WERI-Rb-1 (cell line): ENCODE measurements around the gene ZNF397.

Experiments used
- DNase-seq: peaks from one replicate; pipeline ENCODE4 v3.0.0-alpha.2; 2020
- H3K27ac ChIP-seq: fragments of 250-450 bp; sonication (Bioruptor Pico); 2 replicates; pipeline ENCODE4 v1.5.1; 2020; ENCODE audit warnings: mild to moderate bottlenecking, moderate library complexity
- H3K27me3 ChIP-seq: fragments of 250-450 bp; sonication (Bioruptor Pico); 2 replicates; pipeline ENCODE4 v1.5.1; 2021; ENCODE audit warnings: mild to moderate bottlenecking, low read depth, moderate library complexity; ENCODE audit not compliant: insufficient read depth, severe bottlenecking
- H3K36me3 ChIP-seq: fragments of 250-450 bp; sonication (Bioruptor Pico); 2 replicates; pipeline ENCODE4 v1.5.1; 2020; ENCODE audit warnings: mild to moderate bottlenecking, moderate library complexity
- H3K4me3 ChIP-seq: 2 replicates; pipeline ENCODE4 v1.5.1; 2011; ENCODE audit warnings: low read depth, mild to moderate bottlenecking, control low read depth, low read length
- H3K9me3 ChIP-seq: fragments of 250-450 bp; sonication (Bioruptor Pico); 2 replicates; pipeline ENCODE4 v1.5.1; 2021; ENCODE audit warnings: mild to moderate bottlenecking, moderate library complexity; ENCODE audit not compliant: severe bottlenecking
- TF ChIP-seq, protein P1 (sequence below): IDR thresholded peaks from 2 replicates; pipeline ENCODE4 v1.5.1; 2011; ENCODE audit warnings: low read depth, mild to moderate bottlenecking, control low read depth, inconsistent platforms, low read length

ZNF397 gene

DNA sequence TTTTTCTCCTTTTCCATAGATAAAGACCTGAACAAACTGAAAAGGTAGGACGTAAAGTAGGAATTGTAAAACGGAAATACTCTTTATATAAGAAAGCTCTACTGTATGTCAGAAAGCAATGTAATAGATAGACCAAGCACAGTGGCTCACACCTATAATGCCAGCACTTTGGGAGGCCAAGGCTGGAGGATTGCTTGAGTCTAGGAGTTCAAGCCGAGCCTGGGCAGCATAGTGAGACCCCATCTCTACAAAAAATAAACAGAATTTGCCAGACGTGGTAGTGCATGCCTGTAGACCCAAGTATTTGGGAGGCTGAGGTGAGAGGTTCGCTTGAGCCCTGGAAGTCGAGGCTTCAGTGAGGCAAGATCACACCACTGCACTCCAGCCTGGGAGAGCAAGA, 7.6 kb downstream of the ZNF397 start:
- no peak for DNase-seq
- Histone ChIP-seq H3K27ac (no peak overlapping the region), H3K36me3 (peaks cover 50% of the 10 kb centered on the region), H3K27me3 (no peaks in the 10 kb centered on the region), H3K4me3 (no peak overlapping the region), H3K9me3 (no peaks in the 10 kb centered on the region)
- TF ChIP-seq, protein P1, sequence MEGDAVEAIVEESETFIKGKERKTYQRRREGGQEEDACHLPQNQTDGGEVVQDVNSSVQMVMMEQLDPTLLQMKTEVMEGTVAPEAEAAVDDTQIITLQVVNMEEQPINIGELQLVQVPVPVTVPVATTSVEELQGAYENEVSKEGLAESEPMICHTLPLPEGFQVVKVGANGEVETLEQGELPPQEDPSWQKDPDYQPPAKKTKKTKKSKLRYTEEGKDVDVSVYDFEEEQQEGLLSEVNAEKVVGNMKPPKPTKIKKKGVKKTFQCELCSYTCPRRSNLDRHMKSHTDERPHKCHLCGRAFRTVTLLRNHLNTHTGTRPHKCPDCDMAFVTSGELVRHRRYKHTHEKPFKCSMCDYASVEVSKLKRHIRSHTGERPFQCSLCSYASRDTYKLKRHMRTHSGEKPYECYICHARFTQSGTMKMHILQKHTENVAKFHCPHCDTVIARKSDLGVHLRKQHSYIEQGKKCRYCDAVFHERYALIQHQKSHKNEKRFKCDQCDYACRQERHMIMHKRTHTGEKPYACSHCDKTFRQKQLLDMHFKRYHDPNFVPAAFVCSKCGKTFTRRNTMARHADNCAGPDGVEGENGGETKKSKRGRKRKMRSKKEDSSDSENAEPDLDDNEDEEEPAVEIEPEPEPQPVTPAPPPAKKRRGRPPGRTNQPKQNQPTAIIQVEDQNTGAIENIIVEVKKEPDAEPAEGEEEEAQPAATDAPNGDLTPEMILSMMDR: no peak

DNA sequence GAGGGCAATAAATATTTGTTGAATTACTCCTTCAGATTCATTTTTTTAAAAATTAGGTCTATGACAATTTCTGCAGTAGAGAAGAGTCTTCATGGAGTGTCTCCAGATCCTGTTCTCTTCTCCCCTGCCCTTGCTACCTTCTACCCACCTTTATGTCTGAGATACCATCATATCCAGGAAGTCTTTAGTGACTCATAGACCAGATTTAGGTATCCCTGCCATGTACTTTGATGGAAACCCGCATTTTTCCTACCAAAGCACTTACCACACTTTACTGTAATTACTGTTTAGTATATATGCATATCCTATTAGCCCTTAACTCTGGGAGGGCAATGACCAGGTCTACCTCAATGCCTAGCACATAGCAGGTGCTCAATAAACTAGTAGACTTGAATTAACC, 11.6 kb downstream of the ZNF397 start:
- Histone ChIP-seq H3K27me3 (no peaks in the 10 kb centered on the region), H3K36me3 (peaks cover 14% of the 10 kb centered on the region), H3K27ac (no peak overlapping the region), H3K9me3 (peaks cover 6% of the 10 kb centered on the region), H3K4me3 (no peak overlapping the region)
- DNase-seq: no peak
- TF ChIP-seq, protein P1: no peak

DNA sequence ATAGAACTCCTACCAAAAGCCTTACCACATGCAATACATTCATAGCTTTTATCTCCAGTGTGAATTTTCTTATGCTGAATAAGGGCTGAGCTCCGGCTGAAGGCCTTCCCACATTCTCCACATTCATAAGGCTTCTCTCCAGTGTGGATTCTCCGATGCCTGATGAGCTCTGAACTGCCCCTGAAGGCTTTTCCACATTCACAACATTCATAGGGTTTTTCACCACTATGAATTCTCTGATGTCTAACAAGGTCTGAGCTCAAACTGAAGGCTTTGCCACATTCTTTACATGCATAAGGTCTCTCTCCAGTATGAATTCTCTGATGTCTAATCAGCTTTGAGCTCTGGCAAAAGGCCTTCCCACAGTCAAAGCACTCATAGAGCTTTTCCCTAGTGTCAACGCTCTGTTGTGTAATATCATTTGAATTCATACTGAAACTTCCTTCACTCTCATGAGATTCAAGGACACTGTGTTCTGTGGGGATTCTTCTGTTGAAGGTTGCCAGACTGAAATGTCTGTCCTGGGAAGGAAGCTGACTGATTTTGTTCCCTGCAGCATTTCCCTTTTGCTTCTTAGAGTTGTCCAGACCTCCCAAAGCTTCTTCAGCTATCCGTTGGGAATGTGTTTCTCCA, 12.9 kb downstream of the ZNF397 start:
- TF ChIP-seq, protein P1: no peak
- H3K9me3 ChIP-seq: peaks cover 6% of the 10 kb centered on the region
- no peak overlapping the region for H3K27ac ChIP-seq
- no peaks in the 10 kb centered on the region for H3K27me3 ChIP-seq
- no peak overlapping the region for H3K4me3 ChIP-seq
- DNase-seq: no peak
- H3K36me3 ChIP-seq: peaks cover 4% of the 10 kb centered on the region

DNA sequence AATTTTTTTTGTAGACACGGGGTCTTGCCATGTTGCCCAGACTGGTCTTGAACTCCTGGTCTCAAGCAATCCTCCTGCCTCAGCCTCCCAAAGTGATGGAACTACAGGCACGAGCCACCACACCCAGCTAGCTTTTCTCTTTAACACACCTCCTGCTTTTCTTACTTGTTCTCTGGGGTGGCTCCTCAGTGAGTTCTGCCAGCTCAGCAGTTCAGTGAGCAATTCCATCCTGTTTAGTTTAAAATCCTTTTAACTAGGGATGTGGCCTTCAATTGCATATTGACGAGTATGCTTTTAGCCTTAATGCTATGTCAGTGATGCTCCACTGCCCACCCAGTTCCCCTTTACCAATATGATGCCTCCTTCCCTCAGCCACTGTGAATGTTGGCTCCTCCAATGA, 16.1 kb downstream of the ZNF397 start:
- Histone ChIP-seq H3K9me3 (peaks cover 6% of the 10 kb centered on the region), H3K27me3 (no peaks in the 10 kb centered on the region), H3K36me3 (no peaks in the 10 kb centered on the region; the same call in 1 of the 2 replicates), H3K27ac (no peak overlapping the region), H3K4me3 (no peak overlapping the region)
- no peak for DNase-seq
- TF ChIP-seq, protein P1: no peak

DNA sequence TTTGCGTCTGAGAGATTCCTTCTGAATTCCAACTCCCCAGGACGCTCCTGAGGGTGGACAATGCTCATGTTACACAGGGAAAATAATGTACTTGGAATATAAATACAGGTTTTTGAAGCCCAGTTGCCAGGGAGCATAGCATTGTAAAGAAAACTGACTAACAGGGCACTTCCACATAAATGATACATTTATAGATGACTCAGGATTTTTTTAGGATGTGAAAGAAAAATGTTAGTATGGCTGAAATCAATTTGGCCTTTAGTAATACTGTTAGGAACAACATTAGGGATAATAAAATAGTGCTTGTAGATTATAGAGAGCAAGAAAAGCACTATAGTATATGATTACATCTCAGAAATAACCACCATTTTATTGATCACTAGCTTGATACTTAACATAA, 23.6 kb downstream of the ZNF397 start:
- Histone ChIP-seq H3K9me3 (no peaks in the 10 kb centered on the region), H3K27ac (no peak overlapping the region), H3K27me3 (no peaks in the 10 kb centered on the region), H3K4me3 (no peak overlapping the region), H3K36me3 (no peaks in the 10 kb centered on the region; the same call in 1 of the 2 replicates)
- DNase-seq: no peak
- TF ChIP-seq, protein P1: no peak

DNA sequence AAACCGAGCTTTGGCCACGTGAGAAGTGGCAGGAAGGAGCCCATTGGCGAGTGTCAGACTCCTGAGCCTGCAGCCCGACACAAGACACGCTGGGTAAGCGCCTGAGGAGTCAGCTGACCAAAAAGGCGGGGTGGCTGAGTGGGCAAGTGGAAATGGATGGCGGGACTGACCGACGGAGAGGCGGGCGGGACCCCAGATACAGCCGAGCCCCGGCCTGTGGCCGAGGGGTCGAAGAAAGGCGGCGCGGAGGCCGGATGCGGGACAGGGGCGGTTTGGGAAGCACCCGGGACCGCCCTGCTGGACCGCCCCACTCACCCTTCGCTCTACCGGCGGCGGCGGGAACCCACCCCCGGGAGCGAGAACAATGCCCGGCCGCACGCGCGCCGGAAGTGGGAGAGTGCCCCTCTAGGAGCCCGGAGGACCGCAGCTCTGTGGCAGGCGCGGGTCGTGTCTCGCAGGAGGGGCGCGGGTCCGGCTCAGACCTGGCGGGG, 26.4 kb downstream of the ZNF397 start:
- Histone ChIP-seq H3K27ac (no peak overlapping the region), H3K9me3 (no peaks in the 10 kb centered on the region), H3K27me3 (no peaks in the 10 kb centered on the region), H3K4me3 (no peak overlapping the region), H3K36me3 (no peaks in the 10 kb centered on the region; the same call in 1 of the 2 replicates)
- DNase-seq: no peak
- TF ChIP-seq, protein P1: no peak
